CD4-positive, alpha-beta T cell (primary cell): Measurements from ENCODE around the gene FAM131B. TPM values are rescaled to one million over a fixed set of nuclear protein-coding genes. Genes with fewer than 3 reads are reported as not detected.

Source experiments
- ATAC-seq: fragments of 200-7000 bp; cut with Tn5 transposase; one replicate; pipeline ENCODE4 v1.10.0; 2022; ENCODE audit warnings: mild to moderate bottlenecking; ENCODE audit not compliant: poor library complexity
- CTCF ChIA-PET: fragments of 350-600 bp; sonication (Branson Sonifier 250); formaldehyde crosslinking; loops from one replicate; lab custom pipeline; 2021; ENCODE audit warnings: antibody characterized with exemption, inconsistent platforms; lab: Charles Lee
- POLR2A ChIA-PET: fragments of 350-600 bp; sonication (Branson Sonifier 250); formaldehyde crosslinking; loops from one replicate; lab custom pipeline; 2021; ENCODE audit warnings: antibody characterized with exemption, inconsistent platforms; lab: Charles Lee
- DNase-seq, 14 experiments: peaks; one replicate each; pipeline ENCODE4 v3.0.0-alpha.2; 2013 to 2020; ENCODE audit warnings: mixed read lengths in 2 of 14
- H3K27ac ChIP-seq, 2 donors: one replicate each; pipeline versions ENCODE4 v1.5.1 to v1.7.0; 2013; ENCODE audit warnings: low read length in 2 of 2, low read depth in 1 of 2, mild to moderate bottlenecking in 1 of 2
- H3K27me3 ChIP-seq, 2 experiments: 1 replicate in 1 of 2; 2 replicates in 1 of 2; pipeline versions ENCODE4 v1.6.1 to v1.7.0; 2013; ENCODE audit warnings: low read length in 2 of 2, control low read depth in 1 of 2, mild to moderate bottlenecking in 1 of 2, moderate library complexity in 1 of 2; ENCODE audit not compliant: insufficient read depth in 2 of 2, control insufficient read depth in 1 of 2
- H3K36me3 ChIP-seq: one replicate; pipeline ENCODE4 v1.6.1; 2013; ENCODE audit warnings: low read length, control low read depth; ENCODE audit not compliant: insufficient read depth
- H3K4me1 ChIP-seq: one replicate; pipeline ENCODE4 v1.6.1; 2013; ENCODE audit warnings: low read length, control low read depth; ENCODE audit not compliant: insufficient read depth
- H3K4me3 ChIP-seq: one replicate; pipeline ENCODE4 v1.5.1; 2013; ENCODE audit warnings: mild to moderate bottlenecking, low read length, moderate library complexity
- H3K9me3 ChIP-seq, 2 experiments: 1 replicate in 1 of 2; 2 replicates in 1 of 2; pipeline versions ENCODE4 v1.6.1 to v1.7.0; 2013; ENCODE audit warnings: low read length in 2 of 2, mild to moderate bottlenecking in 2 of 2, control low read depth in 1 of 2, moderate library complexity in 1 of 2; ENCODE audit not compliant: control insufficient read depth in 1 of 2, insufficient read depth in 1 of 2
- H3K27ac Mint-ChIP-seq: one replicate; pipeline ENCODE4 v1.8.0; 2020; ENCODE audit warnings: mixed read lengths
- H3K27me3 Mint-ChIP-seq: one replicate; pipeline ENCODE4 v1.8.0; 2021; ENCODE audit warnings: mixed read lengths
- H3K36me3 Mint-ChIP-seq: one replicate; pipeline ENCODE4 v1.8.0; 2021; ENCODE audit warnings: low read depth, mixed read lengths
- H3K4me1 Mint-ChIP-seq: one replicate; pipeline ENCODE4 v1.8.0; 2021; ENCODE audit warnings: low read depth, mixed read lengths
- H3K4me3 Mint-ChIP-seq: one replicate; pipeline ENCODE4 v1.8.0; 2020; ENCODE audit warnings: mild to moderate bottlenecking, mixed read lengths
- H3K9me3 Mint-ChIP-seq: one replicate; pipeline ENCODE4 v1.8.0; 2020; ENCODE audit warnings: mixed read lengths
- intact Hi-C, 2 experiments: fragments of 100-400 bp; cut with DNase I in 1 of 2; cut with micrococcal nuclease in 1 of 2; formaldehyde crosslinking; loops; one replicate each; pipeline versions ENCODE4 v1.15.1 to v1.9.0; 2023 to 2025; cut with DNase I, micrococcal nuclease
- total RNA-seq, 174 experiments: library from RNA in 2 of 174; stranded (reverse) in 2 of 174; gene quantifications; one replicate each; pipeline ENCODE4 v1.2.3 and lab custom pipeline; 2021 to 2026
- TF ChIP-seq, protein P1 (sequence below): fragments of 200-600 bp; IDR thresholded peaks from one replicate; pipeline ENCODE4 v1.8.0; 2022; ENCODE audit warnings: antibody characterized with exemption, mild to moderate bottlenecking

FAM131B gene
- total RNA-seq, 2 experiments from 2014 or later: 0.14 TPM; not detected in 1

GRCh38 chr7:143407287-143408251 is 45.1 kb upstream of the FAM131B start:
- ChIA-PET CTCF (interaction anchor here (1.5 to 2.6 kb wide), 3 partner anchors 27 to 167 kb away, joined by 5 to 16 read pairs (median 7); partner anchors contain the start of gene ZYX), POLR2A (interaction anchor here (0.6 to 6.0 kb wide), 17 partner anchors 12 to 929 kb away, joined by 3 to 57 read pairs (median 7); partner anchors contain the start of genes CASP2 and GSTK1)
- no peaks in the 10 kb centered on the region for H3K9me3 Mint-ChIP-seq
- ATAC-seq: peak; percentile 72
- H3K27ac Mint-ChIP-seq: peak overlapping the region; percentile 85
- Histone ChIP-seq H3K27ac (peak overlapping the region in 1 of 2 donors; percentile 38), H3K4me1 (peaks cover 55% of the 10 kb centered on the region), H3K27me3 (no peaks in the 10 kb centered on the region), H3K9me3 (no peaks in the 10 kb centered on the region), H3K4me3 (peak overlapping the region; percentile 71), H3K36me3 (peaks cover 6% of the 10 kb centered on the region)
- intact Hi-C loops: loop anchor here (2.0 to 5.0 kb wide), 5 partner anchors 27 to 155 kb away; partner anchors contain the start of genes CASP2 (in 1 of the 2), FAM131B (in 1 of the 2) and ZYX (in 1 of the 2)
- H3K27me3 Mint-ChIP-seq: no peaks in the 10 kb centered on the region
- peak overlapping the region; percentile 94 for H3K4me3 Mint-ChIP-seq
- TF ChIP-seq, protein P1, sequence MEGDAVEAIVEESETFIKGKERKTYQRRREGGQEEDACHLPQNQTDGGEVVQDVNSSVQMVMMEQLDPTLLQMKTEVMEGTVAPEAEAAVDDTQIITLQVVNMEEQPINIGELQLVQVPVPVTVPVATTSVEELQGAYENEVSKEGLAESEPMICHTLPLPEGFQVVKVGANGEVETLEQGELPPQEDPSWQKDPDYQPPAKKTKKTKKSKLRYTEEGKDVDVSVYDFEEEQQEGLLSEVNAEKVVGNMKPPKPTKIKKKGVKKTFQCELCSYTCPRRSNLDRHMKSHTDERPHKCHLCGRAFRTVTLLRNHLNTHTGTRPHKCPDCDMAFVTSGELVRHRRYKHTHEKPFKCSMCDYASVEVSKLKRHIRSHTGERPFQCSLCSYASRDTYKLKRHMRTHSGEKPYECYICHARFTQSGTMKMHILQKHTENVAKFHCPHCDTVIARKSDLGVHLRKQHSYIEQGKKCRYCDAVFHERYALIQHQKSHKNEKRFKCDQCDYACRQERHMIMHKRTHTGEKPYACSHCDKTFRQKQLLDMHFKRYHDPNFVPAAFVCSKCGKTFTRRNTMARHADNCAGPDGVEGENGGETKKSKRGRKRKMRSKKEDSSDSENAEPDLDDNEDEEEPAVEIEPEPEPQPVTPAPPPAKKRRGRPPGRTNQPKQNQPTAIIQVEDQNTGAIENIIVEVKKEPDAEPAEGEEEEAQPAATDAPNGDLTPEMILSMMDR: no peak
- DNase-seq: peak in 11 of 14 experiments; percentile 24 to 79 (median 40)
- peaks cover 42% of the 10 kb centered on the region for H3K36me3 Mint-ChIP-seq
- peaks cover 90% of the 10 kb centered on the region for H3K4me1 Mint-ChIP-seq

- no peak overlapping the region for H3K4me3 ChIP-seq
- no peaks in the 10 kb centered on the region for H3K27me3 ChIP-seq
- TF ChIP-seq, protein P1: no peak
- intact Hi-C loops: loop anchor here (5.0 kb wide), 4 partner anchors 44 to 154 kb away; partner anchors contain the start of genes CASP2 (in 1 of the 2) and FAM131B (in 1 of the 2)
- no peaks in the 10 kb centered on the region for H3K27me3 Mint-ChIP-seq
- peaks cover 12% of the 10 kb centered on the region for H3K36me3 ChIP-seq
- H3K9me3 ChIP-seq: no peaks in the 10 kb centered on the region
- ChIA-PET CTCF (interaction anchor here (1.3 to 2.0 kb wide), 2 partner anchors 22 to 26 kb away, joined by 5 to 14 read pairs; no protein-coding TSS in a partner anchor), POLR2A (interaction anchor here (0.9 to 6.0 kb wide), 6 partner anchors 16 to 165 kb away, joined by 3 to 57 read pairs (median 28); no protein-coding TSS in a partner anchor)
- no peaks in the 10 kb centered on the region for H3K9me3 Mint-ChIP-seq
- H3K4me1 ChIP-seq: peaks cover 58% of the 10 kb centered on the region
- H3K4me3 Mint-ChIP-seq: peak overlapping the region; percentile 79
- DNase-seq (no peak), ATAC-seq (no peak)
- H3K27ac ChIP-seq: no peak overlapping the region
- H3K4me1 Mint-ChIP-seq: peaks cover 85% of the 10 kb centered on the region
- H3K27ac Mint-ChIP-seq: peak overlapping the region; percentile 85
- H3K36me3 Mint-ChIP-seq: peaks cover 50% of the 10 kb centered on the region
These were observed 43.5 kb upstream of the FAM131B start for GRCh38 chr7:143406002-143406357.
